AG04449 (cell line): ENCODE measurements around the gene PDE11A.

Experiments used
- CTCF ChIA-PET: fragments of 350-600 bp; formaldehyde crosslinking; extraction: SDS; loops from one replicate; lab custom pipeline; 2021; ENCODE audit warnings: antibody characterized with exemption; lab: Yijun Ruan, JAX
- POLR2A ChIA-PET: fragments of 400-600, 350-600 bp; formaldehyde crosslinking; extraction: SDS; loops from one replicate; lab custom pipeline; 2020; ENCODE audit warnings: antibody characterized with exemption, inconsistent platforms; lab: Yijun Ruan, JAX
- DNase-seq: peaks from one replicate; pipeline ENCODE4 v3.0.0-alpha.2; 2010; ENCODE audit warnings: low read depth, low spot score
- H3K4me3 ChIP-seq: 2 replicates; pipeline ENCODE4 v1.5.1; 2011; ENCODE audit warnings: low read depth, mild to moderate bottlenecking, control low read depth, low read length
- TF ChIP-seq, protein P1 (sequence below): IDR thresholded peaks from one replicate; pipeline ENCODE4 v1.5.1; 2011; ENCODE audit warnings: mild to moderate bottlenecking, moderate library complexity, low read length, control low read depth, inconsistent platforms; ENCODE audit not compliant: insufficient read depth; ENCODE audit errors: missing control alignments

Gene PDE11A

DNA sequence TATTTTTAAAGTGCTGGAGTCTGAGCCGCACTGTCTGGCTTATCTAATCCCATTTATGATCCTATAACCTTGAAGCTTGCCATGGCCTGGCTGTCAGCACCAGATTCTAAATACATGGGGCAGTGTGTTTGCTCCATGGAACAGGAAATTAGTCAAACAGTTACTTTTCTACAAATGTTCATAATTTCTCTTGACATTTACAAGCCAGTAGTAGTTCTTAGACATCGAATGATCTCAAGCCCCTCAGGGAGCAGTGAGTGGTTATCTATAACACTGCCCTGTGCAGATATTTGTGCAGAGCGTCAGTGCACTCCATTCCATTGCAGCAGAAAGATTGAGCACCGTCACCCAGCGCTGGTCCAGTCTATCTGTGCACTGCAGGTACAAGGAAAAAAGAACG lies 474.8 kb downstream of the PDE11A start:
- ChIA-PET POLR2A (no interaction called here), CTCF (interaction anchor here (0.7 to 1.4 kb wide), 3 partner anchors 108 to 433 kb away, joined by 3 read pairs; no protein-coding TSS in a partner anchor)
- H3K4me3 ChIP-seq = no peak overlapping the region
- TF ChIP-seq, protein P1, sequence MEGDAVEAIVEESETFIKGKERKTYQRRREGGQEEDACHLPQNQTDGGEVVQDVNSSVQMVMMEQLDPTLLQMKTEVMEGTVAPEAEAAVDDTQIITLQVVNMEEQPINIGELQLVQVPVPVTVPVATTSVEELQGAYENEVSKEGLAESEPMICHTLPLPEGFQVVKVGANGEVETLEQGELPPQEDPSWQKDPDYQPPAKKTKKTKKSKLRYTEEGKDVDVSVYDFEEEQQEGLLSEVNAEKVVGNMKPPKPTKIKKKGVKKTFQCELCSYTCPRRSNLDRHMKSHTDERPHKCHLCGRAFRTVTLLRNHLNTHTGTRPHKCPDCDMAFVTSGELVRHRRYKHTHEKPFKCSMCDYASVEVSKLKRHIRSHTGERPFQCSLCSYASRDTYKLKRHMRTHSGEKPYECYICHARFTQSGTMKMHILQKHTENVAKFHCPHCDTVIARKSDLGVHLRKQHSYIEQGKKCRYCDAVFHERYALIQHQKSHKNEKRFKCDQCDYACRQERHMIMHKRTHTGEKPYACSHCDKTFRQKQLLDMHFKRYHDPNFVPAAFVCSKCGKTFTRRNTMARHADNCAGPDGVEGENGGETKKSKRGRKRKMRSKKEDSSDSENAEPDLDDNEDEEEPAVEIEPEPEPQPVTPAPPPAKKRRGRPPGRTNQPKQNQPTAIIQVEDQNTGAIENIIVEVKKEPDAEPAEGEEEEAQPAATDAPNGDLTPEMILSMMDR = no peak
- DNase-seq = no peak

DNA sequence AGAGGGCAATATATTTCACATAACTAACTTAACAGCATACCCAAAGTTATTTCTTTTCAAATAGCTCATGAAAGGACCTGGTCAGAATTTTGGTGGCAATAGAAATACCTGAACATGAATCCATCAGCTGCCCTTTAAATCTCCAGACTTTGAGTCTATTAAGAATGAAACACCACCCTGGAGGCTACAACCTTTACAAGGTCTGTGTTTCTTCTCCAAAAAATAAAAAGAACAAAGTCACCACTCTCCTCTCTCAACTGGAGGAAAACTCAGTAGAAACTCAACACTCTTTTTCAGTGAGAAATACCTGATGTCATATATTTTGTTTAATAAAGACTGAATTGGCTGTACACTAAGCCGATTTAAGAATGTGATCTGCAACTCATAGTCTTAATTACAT lies 475.7 kb downstream of the PDE11A start:
- ChIA-PET POLR2A (no interaction called here), CTCF (interaction anchor here (0.5 to 1.2 kb wide), 2 partner anchors 18 to 107 kb away, joined by 3 read pairs; no protein-coding TSS in a partner anchor)
- TF ChIP-seq, protein P1 = no peak
- no peak overlapping the region for H3K4me3 ChIP-seq
- no peak for DNase-seq

DNA sequence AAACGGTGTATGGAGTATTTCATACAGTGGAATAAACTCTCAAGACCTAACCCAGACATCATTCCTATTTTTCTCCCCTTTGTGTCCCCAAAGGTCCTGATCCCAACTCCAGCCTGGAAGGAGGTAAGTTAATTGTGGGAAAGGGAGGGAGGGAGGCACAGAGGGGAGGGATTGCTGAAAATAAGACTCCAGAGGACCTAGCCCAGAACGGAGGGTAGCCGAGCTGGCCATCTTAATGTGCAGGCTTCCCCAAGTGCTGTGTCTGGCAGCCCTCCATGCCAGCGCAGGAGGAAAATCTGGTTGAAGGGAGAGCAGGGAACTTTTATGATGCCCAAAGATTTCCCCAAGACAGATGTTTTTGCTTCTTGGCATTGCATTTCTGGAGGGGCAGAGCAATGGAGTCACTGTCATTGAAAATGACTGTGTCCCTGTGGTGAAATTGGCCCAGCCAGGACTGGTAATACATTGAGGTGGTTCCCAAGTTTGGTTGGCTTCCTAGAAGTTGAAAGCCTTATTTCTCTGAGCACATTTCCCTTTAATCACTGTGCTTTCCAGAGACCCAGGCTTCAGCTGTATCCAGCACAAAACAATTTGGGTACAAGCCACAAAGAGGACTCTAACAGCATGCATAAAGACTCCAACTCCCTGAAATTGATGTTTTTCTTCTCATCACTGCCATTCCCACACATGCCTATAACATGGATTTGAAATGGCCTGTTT lies 477.3 kb downstream of the PDE11A start:
- ChIA-PET CTCF (interaction anchor here (1.1 kb wide), 1 partner anchor 9 kb away, joined by 6 read pairs; no protein-coding TSS in a partner anchor), POLR2A (no interaction called here)
- no peak overlapping the region for H3K4me3 ChIP-seq
- TF ChIP-seq, protein P1 = no peak
- no peak for DNase-seq

DNA sequence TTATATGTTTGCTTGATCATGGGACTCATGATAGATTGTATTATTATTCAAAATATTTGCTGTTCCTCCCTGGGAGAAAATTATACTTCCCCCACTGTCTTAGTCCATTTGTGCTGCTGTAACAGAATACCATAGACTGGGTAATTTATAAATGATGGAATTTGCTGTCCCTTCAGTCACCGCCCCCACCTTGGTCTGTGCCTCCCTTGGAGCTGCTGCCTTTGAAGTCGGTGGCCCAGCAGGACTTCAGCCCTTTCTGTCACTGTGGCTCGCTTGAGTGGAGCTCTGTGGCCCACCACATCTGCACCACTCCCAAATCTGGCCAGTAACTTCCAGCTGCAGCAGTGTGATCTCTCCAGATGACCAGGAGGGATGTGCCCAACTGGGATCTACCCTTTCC lies 479.2 kb downstream of the PDE11A start:
- ChIA-PET CTCF (interaction anchor here (0.8 to 2.6 kb wide), 3 partner anchors 9 to 258 kb away, joined by 3 to 16 read pairs (median 6); no protein-coding TSS in a partner anchor), POLR2A (no interaction called here)
- H3K4me3 ChIP-seq = no peak overlapping the region
- TF ChIP-seq, protein P1 = no peak
- DNase-seq = no peak

DNA sequence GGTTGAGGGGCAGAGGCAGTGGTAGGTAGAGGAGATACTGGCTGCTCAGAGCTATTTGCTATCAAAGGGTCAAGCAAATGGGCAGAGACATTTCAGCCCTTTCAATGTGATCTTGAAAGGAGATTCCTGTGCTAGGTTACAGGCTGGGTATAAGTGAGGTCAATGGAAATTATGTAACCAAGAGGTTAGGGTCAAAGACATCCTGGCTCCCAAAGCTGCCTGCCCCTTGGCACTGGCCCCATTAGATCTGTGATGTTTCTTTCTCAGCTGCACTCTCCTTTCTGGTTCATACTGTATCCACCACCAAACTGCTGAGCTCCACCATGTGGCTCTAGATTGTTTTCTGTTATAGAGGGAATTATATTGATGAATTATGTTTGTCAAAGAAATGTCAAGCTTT lies 479.6 kb downstream of the PDE11A start:
- TF ChIP-seq, protein P1 = no peak
- ChIA-PET CTCF (interaction anchor here (0.8 to 2.6 kb wide), 3 partner anchors 10 to 257 kb away, joined by 3 to 16 read pairs (median 6); no protein-coding TSS in a partner anchor), POLR2A (no interaction called here)
- H3K4me3 ChIP-seq = no peak overlapping the region
- no peak for DNase-seq

DNA sequence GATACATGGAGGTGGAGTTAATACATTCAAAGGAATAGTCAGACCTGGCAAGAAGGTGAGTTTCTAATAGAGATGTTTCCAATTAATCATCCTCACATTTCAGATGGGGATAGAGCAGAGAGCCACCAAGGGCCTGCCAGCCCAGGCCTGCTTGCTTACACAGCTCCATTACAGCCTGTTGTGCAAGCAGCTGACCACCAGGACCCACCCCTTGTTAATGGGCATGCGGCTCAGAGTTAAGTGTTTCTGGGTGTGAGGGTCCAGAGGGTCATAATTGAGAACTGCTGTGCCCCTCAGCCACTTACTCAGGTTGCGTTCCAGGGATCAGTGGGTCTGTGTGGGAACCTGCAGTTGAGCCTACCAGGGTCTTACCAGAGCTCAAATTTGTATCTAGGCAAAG lies 480.2 kb downstream of the PDE11A start:
- DNase-seq = no peak
- CTCF ChIA-PET = interaction anchor here (0.8 to 2.6 kb wide), 5 partner anchors 10 to 428 kb away, joined by 3 to 16 read pairs (median 3); no protein-coding TSS in a partner anchor
- no peak overlapping the region for H3K4me3 ChIP-seq
- TF ChIP-seq, protein P1 = no peak
- POLR2A ChIA-PET = no interaction called here
